Activated CD8-positive, alpha-beta T cell treated with anti-CD3 and anti-CD28 coated beads, Interleukin-2, amount 10 ng/mL, durations not matched to agents 7 days and 5 days (primary cell): ENCODE data around the gene NABP2. TPM values are rescaled to one million over a fixed set of nuclear protein-coding genes. Genes with fewer than 3 reads are reported as not detected.
A peak's percentile ranks its signal among the peaks of the same experiment; 100 is the strongest.
"Not testable (repeated sequence)": the region's sequence is repeated elsewhere in the genome, so short reads cannot be mapped to it uniquely, and the experiment has no call there.

Source experiments
- ATAC-seq: fragments of 150-1000 bp; cut with Tn5 transposase; one replicate; pipeline ENCODE4 v1.10.0; 2021; ENCODE audit warnings: moderate library complexity
- CTCF ChIA-PET: fragments of 350-600 bp; sonication (Branson Sonifier 250); formaldehyde crosslinking; loops from one replicate; lab custom pipeline; 2021; ENCODE audit warnings: antibody characterized with exemption; lab: Charles Lee
- POLR2A ChIA-PET: fragments of 350-600 bp; sonication (Branson Sonifier 250); formaldehyde crosslinking; loops from one replicate; lab custom pipeline; 2021; ENCODE audit warnings: antibody characterized with exemption; lab: Charles Lee
- DNase-seq: peaks from one replicate; pipeline ENCODE4 v3.0.0-alpha.2; 2020
- H3K27ac Mint-ChIP-seq: one replicate; pipeline ENCODE4 v1.8.0; 2021; ENCODE audit warnings: mild to moderate bottlenecking, mixed read lengths
- H3K27me3 Mint-ChIP-seq: one replicate; pipeline ENCODE4 v1.8.0; 2021; ENCODE audit warnings: low read depth, mixed read lengths
- H3K36me3 Mint-ChIP-seq: one replicate; pipeline ENCODE4 v1.8.0; 2021; ENCODE audit warnings: low read depth, mixed read lengths
- H3K4me1 Mint-ChIP-seq: one replicate; pipeline ENCODE4 v1.8.0; 2021; ENCODE audit warnings: low read depth, mixed read lengths
- H3K4me3 Mint-ChIP-seq: one replicate; pipeline ENCODE4 v1.8.0; 2021; ENCODE audit warnings: mild to moderate bottlenecking, mixed read lengths
- H3K9me3 Mint-ChIP-seq: one replicate; pipeline ENCODE4 v1.8.0; 2022; ENCODE audit warnings: mixed read lengths; ENCODE audit not compliant: insufficient read depth
- total RNA-seq, 2 experiments: library from RNA; stranded (reverse); gene quantifications; one replicate each; pipeline ENCODE4 v1.2.3, GENCODE V29; 2021

NABP2 gene
- total RNA-seq, 2 experiments from 2014 or later = 64.3 to 69.5 TPM

DNA sequence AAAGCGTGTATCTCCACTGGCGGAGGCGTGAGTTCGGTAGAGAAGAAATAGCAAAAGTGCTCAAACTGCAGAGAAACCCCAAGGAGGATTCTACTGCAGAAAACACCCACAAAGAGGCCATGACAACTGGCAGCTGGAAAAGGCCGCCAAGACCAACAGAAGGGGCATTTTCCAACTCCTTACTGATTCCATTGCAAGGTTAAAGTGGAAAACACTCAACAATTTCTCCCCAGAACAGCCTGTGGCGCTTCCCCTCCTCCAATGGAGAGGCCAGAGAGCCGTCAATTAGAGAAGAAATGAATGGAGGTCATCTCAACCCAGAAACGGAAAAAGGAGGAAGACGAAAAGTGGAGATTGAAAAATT, 34.7 kb downstream of the NABP2 start:
- CTCF ChIA-PET = interaction anchor here (1.0 to 2.9 kb wide), 16 partner anchors 9 to 205 kb away, joined by 3 to 18 read pairs (median 6); partner anchors contain the start of genes CNPY2, COQ10A, RNF41 and SMARCC2
- Mint-ChIP-seq H3K4me3 (peak overlapping the region; percentile 86), H3K9me3 (no peaks in the 10 kb centered on the region), H3K4me1 (peaks cover 20% of the 10 kb centered on the region), H3K36me3 (peaks cover 16% of the 10 kb centered on the region), H3K27me3 (no peaks in the 10 kb centered on the region), H3K27ac (peak overlapping the region; percentile 83)
- POLR2A ChIA-PET = interaction anchor here (1.1 to 1.9 kb wide), 3 partner anchors 32 to 140 kb away, joined by 3 to 7 read pairs (median 4); partner anchors contain the start of genes CNPY2 and ZC3H10
- ATAC-seq (no peak), DNase-seq (no peak)

DNA sequence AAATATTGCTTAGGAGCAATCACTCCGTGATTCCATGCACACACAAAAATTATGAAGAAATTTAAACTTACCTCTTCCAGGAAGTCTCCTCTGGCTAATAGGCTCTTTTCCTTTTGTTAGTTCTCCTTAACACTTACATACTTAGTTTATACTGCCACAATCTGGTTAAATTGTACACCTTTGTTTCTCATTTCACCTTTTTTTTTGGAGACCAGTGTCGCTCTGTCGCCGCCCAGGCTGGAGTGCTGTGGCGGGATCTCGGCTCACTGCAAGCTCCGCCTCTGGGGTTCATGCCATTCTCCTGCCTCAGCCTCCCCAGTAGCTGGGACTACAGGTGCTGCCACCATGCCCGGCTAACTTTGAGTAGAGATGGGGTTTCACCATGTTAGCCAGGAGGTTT, 36.2 kb downstream of the NABP2 start:
- ChIA-PET CTCF (interaction anchor here (0.7 kb wide), 1 partner anchor 38 kb away, joined by 3 read pairs; no protein-coding TSS in a partner anchor), POLR2A (no interaction called here)
- Mint-ChIP-seq H3K9me3 (no peaks in the 10 kb centered on the region), H3K27me3 (no peaks in the 10 kb centered on the region), H3K27ac (no peak overlapping the region), H3K36me3 (peaks cover 8% of the 10 kb centered on the region), H3K4me1 (peaks cover 20% of the 10 kb centered on the region), H3K4me3 (no peak overlapping the region)
- DNase-seq (no peak), ATAC-seq (no peak)

DNA sequence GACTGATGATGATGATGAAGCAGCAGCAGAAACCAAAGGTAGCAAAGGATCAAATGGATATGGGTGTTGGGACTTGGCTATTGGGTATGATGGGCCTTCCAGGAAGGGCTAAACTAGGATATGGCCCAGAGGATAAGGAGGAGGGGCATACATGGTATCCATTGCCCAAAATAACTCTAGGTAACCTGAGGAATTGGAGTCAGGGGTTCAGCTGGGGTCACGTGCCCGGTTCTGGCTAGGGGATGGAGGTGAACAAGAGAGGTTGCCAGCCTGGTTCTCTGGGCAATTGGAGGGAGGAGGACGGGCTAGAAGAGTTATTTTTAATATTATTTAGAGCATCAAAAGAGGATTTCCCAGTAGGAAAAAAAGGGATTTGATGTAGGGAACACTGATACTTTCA, 36.8 kb downstream of the NABP2 start:
- no peaks in the 10 kb centered on the region for H3K27me3 Mint-ChIP-seq
- no peaks in the 10 kb centered on the region for H3K9me3 Mint-ChIP-seq
- CTCF ChIA-PET = interaction anchor here (0.7 to 1.0 kb wide), 2 partner anchors 15 to 39 kb away, joined by 3 read pairs; no protein-coding TSS in a partner anchor
- H3K27ac Mint-ChIP-seq = no peak overlapping the region
- H3K36me3 Mint-ChIP-seq = peaks cover 3% of the 10 kb centered on the region
- peaks cover 22% of the 10 kb centered on the region for H3K4me1 Mint-ChIP-seq
- ATAC-seq (no peak), DNase-seq (no peak)
- POLR2A ChIA-PET = no interaction called here
- H3K4me3 Mint-ChIP-seq = no peak overlapping the region

DNA sequence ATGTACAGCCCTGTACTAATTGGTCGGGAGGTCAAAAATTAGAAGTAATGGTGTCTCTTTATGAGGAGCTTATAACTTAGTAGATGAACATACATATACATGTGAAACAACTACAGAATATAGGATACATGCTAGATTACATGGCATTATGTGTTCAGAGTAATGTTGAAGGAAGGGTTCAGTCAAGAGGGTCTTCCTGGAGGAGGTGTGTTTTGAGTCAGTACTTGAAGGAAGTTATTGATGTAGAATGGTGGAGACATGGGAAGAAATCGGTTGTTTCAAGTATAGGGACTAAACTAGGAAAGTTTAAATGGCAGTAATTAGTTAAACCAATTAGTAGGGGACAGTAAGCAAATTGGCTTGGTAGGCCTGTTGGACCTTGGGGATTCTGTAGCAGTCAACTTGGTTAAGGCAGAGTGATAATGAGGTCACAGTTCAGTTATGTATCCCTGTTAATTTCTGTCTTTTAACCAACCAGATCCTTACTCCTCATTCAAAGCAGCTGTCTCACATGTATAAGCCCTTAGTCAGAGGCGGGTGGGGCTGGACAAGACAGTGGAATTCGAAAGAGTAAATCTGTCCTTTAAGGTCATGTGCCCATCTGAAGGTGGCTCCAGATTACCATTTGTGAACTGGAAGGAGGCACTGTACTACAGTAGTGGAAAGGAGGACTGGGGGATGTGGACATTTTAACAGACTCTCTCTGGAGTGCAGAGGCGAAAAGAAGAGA, 37.5 kb downstream of the NABP2 start:
- DNase-seq (no peak), ATAC-seq (no peak)
- H3K4me3 Mint-ChIP-seq = no peak overlapping the region
- no peaks in the 10 kb centered on the region for H3K9me3 Mint-ChIP-seq
- peaks cover 20% of the 10 kb centered on the region for H3K4me1 Mint-ChIP-seq
- POLR2A ChIA-PET = no interaction called here
- no peak overlapping the region for H3K27ac Mint-ChIP-seq
- no peaks in the 10 kb centered on the region for H3K27me3 Mint-ChIP-seq
- CTCF ChIA-PET = interaction anchor here (1.0 kb wide), 1 partner anchor 14 kb away, joined by 3 read pairs; no protein-coding TSS in a partner anchor
- no peaks in the 10 kb centered on the region for H3K36me3 Mint-ChIP-seq

DNA sequence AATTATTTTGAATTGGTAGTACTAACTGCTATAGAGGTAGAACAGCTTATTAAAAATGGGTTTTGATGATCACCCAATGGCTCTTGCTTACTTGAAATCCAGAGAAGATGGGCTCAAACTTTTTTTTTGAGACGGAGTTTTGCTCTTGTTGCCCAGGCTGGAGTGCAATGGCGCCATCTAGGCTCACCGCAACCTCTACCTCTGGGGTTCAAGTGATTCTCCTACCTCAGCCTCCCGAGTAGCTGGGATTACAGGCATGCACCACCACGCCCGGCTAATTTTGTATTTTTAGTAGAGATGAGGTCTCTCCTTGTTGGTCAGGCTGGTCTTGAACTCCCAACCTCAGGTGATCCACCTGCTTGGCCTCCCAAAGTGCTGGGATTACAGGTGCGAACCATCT, 38.8 kb downstream of the NABP2 start:
- H3K27me3 Mint-ChIP-seq, ATAC-seq, DNase-seq, POLR2A ChIA-PET, H3K36me3 Mint-ChIP-seq, H3K4me3 Mint-ChIP-seq, H3K27ac Mint-ChIP-seq, H3K9me3 Mint-ChIP-seq: not testable (repeated sequence)
- CTCF ChIA-PET = interaction anchor here (0.7 to 1.6 kb wide), 4 partner anchors 16 to 1313 kb away, joined by 3 to 5 read pairs (median 3); partner anchors contain the start of gene RNF41
- H3K4me1 Mint-ChIP-seq = peaks cover 23% of the 10 kb centered on the region

DNA sequence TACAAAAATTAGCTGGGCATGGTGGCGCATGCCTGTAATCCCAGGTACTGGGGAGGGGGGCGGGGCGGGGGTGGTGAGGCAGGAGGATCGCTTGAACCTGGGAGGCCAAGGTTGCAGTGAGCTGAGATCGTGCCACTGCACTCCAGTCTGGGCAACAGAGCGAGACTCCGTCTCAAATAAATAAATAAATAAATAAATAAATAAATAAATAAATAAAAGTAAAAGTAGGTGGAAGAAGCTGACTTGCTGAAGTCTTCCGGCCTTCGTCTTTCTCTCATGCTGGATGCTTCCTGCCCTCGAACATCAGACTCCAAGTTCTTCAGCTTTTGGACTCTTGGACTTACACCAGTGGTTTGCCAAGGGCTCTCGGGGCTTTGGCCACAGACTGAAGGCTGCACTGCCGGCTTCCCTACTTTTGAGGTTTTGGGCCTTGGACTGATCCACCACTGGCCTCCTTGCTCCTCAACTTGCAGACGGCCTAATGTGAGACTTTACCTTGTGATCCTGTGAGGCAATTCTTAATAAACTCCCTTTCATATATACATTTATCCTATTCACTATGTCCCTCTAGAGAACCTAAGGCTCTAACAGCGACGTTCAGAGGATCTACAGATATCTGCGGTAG, 42.0 kb downstream of the NABP2 start:
- peak overlapping the region; percentile 95 for H3K27ac Mint-ChIP-seq

DNA sequence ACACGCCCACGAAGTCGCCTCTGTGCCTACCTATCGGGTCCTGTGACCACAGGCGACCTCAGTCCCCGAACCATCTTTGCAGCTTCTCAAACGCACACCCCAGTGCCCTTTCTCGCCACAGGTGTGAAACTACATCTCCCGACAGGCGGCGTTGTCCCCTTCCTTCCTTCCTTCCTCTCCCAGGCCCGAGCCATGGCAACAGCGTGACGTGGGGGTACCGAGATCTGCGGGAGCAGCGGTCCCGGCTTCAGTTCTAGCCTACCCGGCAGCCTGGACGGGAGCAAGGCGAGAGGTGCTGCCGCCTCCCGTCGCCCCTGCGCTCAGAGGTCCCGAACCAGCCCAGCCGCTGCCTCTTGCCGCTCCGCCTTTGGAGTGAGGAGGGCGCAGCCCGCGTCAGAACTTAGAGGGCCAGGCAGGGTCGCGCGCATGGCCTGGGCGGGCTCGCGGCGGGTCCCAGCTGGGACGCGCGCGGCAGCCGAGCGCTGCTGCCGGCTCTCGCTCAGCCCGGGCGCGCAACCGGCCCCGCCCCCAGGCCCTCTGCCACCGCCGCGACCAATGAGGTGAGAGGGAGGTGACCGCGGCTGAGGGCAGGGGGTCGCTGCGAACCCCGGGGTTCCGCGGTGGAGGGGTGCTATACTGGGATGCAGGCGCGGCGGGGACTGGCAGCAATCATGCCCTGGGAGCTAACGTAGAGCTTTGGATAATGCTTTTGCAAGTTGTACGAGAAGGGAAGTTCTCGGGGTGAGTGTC, 42.7 kb downstream of the NABP2 start, which contains the start of gene COQ10A:
Gene COQ10A (plus strand): TSS at position 250 of the 750 bp plus-strand sequence. CDS start 177 bp downstream, at position 427.
- DNase-seq (peak; percentile 93), ATAC-seq (peak; percentile 92)
- H3K4me3 Mint-ChIP-seq = peak within 1 kb of the TSS; percentile 93
- no peaks in the 10 kb centered on the region for H3K27me3 Mint-ChIP-seq
- H3K36me3 Mint-ChIP-seq = peaks cover 25% of the 10 kb centered on the region
- no peaks in the 10 kb centered on the region for H3K9me3 Mint-ChIP-seq
- H3K27ac Mint-ChIP-seq = peak within 1 kb of the TSS; percentile 95
- CTCF ChIA-PET = interaction anchor here (0.6 to 4.1 kb wide), 19 partner anchors 9 to 529 kb away, joined by 3 to 18 read pairs (median 4); partner anchors contain the start of genes ANKRD52, CNPY2, RNF41 and SMARCC2
- H3K4me1 Mint-ChIP-seq = peaks cover 18% of the 10 kb centered on the region
- POLR2A ChIA-PET = interaction anchor here (0.6 to 2.3 kb wide), 10 partner anchors 9 to 1422 kb away, joined by 3 to 9 read pairs (median 3); partner anchors contain the start of genes CNPY2, IL23A, RNF41 and STAT2

More for the DNA sequence above, 42.0 kb downstream of the NABP2 start:
- ChIA-PET CTCF (interaction anchor here (0.8 to 4.1 kb wide), 14 partner anchors 8 to 528 kb away, joined by 3 to 18 read pairs (median 6); partner anchors contain the start of genes ANKRD52, RNF41 and SMARCC2), POLR2A (interaction anchor here (0.6 to 2.3 kb wide), 7 partner anchors 9 to 97 kb away, joined by 3 to 9 read pairs (median 3); partner anchors contain the start of genes CNPY2 and RNF41)
- ATAC-seq, H3K27me3 Mint-ChIP-seq, DNase-seq, H3K9me3 Mint-ChIP-seq: not testable (repeated sequence)
- Mint-ChIP-seq H3K36me3 (peaks cover 19% of the 10 kb centered on the region), H3K4me1 (peaks cover 18% of the 10 kb centered on the region), H3K4me3 (peak overlapping the region; percentile 93)

DNA sequence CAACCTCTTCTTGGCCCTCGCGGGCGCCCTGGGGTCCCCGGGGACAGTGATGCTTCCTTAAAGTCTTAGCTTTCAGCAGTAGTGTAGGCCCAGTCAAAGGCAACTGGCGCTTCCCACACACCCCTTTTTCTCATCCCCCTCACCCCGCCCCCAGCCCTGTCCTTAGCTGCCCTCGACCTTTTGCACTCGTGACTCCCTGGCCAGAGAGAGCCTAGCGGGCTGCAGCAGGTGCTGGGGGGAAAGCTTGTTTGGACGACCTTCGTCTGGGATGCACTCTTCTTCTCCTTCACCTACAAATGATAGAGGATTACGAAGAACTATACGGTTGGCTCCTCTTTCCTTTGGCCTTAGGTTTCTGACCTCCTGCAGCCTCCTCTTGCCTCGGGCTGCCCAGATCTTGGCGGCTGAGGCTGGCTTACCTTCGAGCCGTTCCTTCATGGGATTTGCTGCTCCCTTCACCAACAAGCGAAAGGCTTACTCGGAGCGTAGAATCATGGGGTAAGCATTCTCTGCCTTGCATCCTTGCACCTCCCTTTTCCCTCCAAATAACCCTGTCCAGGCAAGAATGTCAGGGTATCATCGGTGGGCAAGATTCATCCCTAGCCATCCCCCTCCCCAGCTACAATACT, 43.4 kb downstream of the NABP2 start:
- H3K36me3 Mint-ChIP-seq = peaks cover 30% of the 10 kb centered on the region
- DNase-seq (no peak), ATAC-seq (no peak)
- H3K4me1 Mint-ChIP-seq = peaks cover 18% of the 10 kb centered on the region
- no peaks in the 10 kb centered on the region for H3K27me3 Mint-ChIP-seq
- peak overlapping the region; percentile 95 for H3K27ac Mint-ChIP-seq
- H3K9me3 Mint-ChIP-seq = no peaks in the 10 kb centered on the region
- CTCF ChIA-PET = interaction anchor here (0.6 to 4.1 kb wide), 12 partner anchors 9 to 530 kb away, joined by 3 to 18 read pairs (median 4); partner anchors contain the start of genes ANKRD52, CNPY2, RNF41 and SMARCC2
- peak overlapping the region; percentile 93 for H3K4me3 Mint-ChIP-seq
- POLR2A ChIA-PET = interaction anchor here (0.6 to 2.3 kb wide), 6 partner anchors 8 to 1423 kb away, joined by 3 to 9 read pairs (median 6); partner anchors contain the start of genes CNPY2, IL23A, RNF41 and STAT2

DNA sequence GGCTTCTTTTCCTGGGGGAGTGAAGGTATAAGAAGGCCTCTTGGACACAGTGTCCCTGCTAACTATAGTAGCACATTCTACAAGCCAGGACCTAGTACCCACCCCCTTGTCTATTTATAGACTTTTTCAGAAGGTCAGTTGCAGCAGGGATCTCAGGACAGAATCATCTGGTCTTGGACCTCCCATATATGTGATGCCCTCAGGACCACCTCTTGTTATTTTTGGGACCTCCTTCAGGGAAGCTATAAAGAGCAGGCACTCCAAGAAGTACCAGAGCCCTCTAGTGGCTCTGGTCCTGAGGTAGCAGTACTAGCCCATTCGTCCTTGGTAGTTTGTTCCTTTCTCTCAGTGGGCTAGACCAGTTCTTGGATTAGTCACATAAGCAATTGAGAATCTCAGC, 46.9 kb downstream of the NABP2 start:
- Mint-ChIP-seq H3K27ac (no peak overlapping the region), H3K27me3 (no peaks in the 10 kb centered on the region), H3K4me3 (no peak overlapping the region), H3K9me3 (no peaks in the 10 kb centered on the region), H3K4me1 (peaks cover 15% of the 10 kb centered on the region), H3K36me3 (peaks cover 55% of the 10 kb centered on the region)
- POLR2A ChIA-PET = interaction anchor here (0.5 kb wide), 1 partner anchor 1154 kb away, joined by 3 read pairs; no protein-coding TSS in a partner anchor
- CTCF ChIA-PET = interaction anchor here (0.9 to 3.3 kb wide), 3 partner anchors 19 to 82 kb away, joined by 4 to 12 read pairs (median 5); partner anchors contain the start of gene SMARCC2
- ATAC-seq (no peak), DNase-seq (no peak)

DNA sequence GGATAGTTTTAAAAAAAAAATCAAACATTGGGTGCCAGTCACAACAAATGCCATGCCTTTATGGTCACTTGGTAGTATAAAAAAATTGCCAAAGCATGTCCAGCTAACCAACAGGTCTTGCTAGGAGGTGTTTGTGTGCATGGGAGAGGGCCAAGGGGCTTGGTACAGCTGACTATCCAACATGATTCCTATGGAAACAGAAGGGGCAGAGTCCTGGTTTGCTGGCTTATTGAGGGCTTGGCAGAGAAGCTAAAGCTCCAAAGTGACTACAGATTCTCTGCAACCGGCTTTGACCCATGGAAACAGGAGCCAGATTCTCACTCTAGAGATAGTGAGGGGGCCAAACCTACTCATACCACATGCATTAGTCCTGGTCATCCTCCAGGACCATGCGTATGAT, 48.3 kb downstream of the NABP2 start:
- H3K4me1 Mint-ChIP-seq, CTCF ChIA-PET, H3K4me3 Mint-ChIP-seq, ATAC-seq, H3K27ac Mint-ChIP-seq, DNase-seq, H3K27me3 Mint-ChIP-seq, H3K9me3 Mint-ChIP-seq: not testable (repeated sequence)
- POLR2A ChIA-PET = interaction anchor here (1.0 kb wide), 1 partner anchor 10 kb away, joined by 3 read pairs; no protein-coding TSS in a partner anchor
- H3K36me3 Mint-ChIP-seq = peaks cover 58% of the 10 kb centered on the region
